Astrocyte of the spinal cord (primary cell): Measurements from ENCODE around the gene PCDHA5.
"Not testable (repeated sequence)": the region's sequence is repeated elsewhere in the genome, so short reads cannot be mapped to it uniquely, and the experiment has no call there.

ENCODE experiments used
- DNase-seq: peaks from one replicate; pipeline ENCODE4 v3.0.0; 2011; ENCODE audit warnings: low read depth, low spot score
- H3K4me3 ChIP-seq: 2 replicates; pipeline ENCODE4 v1.5.1; 2011; ENCODE audit warnings: low read depth, mild to moderate bottlenecking, low read length, moderate library complexity
- in situ Hi-C: cut with HindIII; loops from 2 replicates; pipeline ENCODE4 v1.10.0; 2017; ENCODE audit warnings: low sequenced_read_pairs
- TF ChIP-seq, protein P1 (sequence below): IDR thresholded peaks from 2 replicates; pipeline ENCODE4 v1.5.1; 2012; ENCODE audit warnings: low read depth, mild to moderate bottlenecking, low read length, inconsistent platforms

PCDHA5 gene

DNA sequence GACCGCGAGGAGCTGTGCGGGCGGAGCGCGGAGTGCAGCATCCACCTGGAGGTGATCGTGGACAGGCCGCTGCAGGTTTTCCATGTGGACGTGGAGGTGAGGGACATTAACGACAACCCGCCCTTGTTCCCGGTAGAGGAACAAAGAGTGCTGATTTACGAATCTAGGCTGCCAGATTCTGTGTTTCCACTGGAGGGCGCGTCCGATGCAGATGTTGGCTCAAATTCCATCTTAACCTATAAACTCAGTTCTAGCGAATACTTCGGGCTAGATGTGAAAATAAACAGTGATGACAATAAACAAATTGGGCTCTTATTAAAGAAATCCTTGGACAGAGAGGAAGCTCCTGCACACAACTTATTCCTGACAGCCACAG lies 6.9 kb downstream of the PCDHA5 start:
- TF ChIP-seq, protein P1, sequence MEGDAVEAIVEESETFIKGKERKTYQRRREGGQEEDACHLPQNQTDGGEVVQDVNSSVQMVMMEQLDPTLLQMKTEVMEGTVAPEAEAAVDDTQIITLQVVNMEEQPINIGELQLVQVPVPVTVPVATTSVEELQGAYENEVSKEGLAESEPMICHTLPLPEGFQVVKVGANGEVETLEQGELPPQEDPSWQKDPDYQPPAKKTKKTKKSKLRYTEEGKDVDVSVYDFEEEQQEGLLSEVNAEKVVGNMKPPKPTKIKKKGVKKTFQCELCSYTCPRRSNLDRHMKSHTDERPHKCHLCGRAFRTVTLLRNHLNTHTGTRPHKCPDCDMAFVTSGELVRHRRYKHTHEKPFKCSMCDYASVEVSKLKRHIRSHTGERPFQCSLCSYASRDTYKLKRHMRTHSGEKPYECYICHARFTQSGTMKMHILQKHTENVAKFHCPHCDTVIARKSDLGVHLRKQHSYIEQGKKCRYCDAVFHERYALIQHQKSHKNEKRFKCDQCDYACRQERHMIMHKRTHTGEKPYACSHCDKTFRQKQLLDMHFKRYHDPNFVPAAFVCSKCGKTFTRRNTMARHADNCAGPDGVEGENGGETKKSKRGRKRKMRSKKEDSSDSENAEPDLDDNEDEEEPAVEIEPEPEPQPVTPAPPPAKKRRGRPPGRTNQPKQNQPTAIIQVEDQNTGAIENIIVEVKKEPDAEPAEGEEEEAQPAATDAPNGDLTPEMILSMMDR = no peak
- in situ Hi-C loops = no loop called here
- no peak for DNase-seq
- no peak overlapping the region for H3K4me3 ChIP-seq

DNA sequence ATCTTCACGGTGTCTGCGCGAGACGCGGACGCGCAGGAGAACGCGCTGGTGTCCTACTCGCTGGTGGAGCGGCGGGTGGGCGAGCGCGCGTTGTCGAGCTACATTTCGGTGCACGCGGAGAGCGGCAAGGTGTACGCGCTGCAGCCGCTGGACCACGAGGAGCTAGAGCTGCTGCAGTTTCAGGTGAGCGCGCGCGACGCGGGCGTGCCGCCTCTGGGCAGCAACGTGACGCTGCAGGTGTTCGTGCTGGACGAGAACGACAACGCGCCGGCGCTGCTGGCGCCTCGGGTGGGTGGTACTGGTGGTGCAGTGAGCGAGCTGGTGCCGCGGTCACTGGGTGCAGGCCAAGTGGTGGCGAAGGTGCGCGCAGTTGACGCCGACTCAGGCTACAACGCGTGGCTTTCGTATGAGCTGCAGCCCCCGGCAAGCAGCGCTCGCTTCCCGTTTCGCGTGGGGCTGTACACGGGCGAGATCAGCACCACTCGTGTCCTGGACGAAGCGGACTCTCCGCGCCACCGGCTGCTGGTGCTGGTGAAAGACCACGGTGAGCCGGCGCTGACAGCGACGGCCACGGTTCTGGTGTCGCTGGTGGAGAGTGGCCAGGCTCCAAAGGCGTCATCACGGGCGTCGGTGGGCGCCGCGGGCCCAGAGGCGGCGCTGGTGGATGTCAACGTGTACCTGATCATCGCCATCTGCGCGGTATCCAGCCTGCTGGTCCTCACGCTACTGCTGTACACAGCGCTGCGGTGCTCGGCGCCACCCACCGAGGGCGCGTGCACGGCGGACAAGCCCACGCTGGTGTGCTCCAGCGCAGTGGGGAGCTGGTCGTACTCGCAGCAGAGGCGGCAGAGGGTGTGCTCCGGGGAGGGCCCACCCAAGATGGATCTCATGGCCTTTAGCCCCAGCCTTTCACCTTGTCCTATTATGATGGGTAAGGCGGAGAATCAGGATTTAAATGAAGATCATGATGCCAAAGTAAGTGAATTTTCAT lies 8.4 kb downstream of the PCDHA5 start:
- in situ Hi-C loops, H3K4me3 ChIP-seq, DNase-seq: not testable (repeated sequence)

DNA sequence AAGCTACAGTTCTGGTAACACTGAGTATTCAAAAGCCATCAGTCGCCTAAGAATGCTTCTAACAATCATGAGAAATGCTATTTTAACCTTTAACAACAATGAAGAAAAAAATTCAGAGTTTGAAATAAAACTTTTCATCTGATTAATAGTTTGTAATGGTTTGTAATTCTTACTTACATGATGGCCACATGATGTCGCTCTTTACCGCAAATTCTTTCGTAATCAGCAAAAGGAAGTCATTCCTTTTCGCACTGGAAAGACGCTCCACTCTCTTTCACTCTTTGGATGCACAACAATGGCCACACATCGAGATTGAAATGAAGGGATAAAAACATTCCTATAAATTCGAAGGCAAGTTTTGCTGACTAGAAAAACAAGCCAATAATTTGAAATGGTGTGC lies 12.6 kb downstream of the PCDHA5 start, which contains the start of gene PCDHA7:
Gene PCDHA7, plus strand, starts transcription at position 277 of the 400 bp plus-strand sequence. Its CDS starts 115 bp downstream, at position 392.
- no peak within 1 kb of the TSS for H3K4me3 ChIP-seq
- TF ChIP-seq, protein P1 = no peak
- peak; percentile 7 for DNase-seq
- in situ Hi-C loops = no loop called here

DNA sequence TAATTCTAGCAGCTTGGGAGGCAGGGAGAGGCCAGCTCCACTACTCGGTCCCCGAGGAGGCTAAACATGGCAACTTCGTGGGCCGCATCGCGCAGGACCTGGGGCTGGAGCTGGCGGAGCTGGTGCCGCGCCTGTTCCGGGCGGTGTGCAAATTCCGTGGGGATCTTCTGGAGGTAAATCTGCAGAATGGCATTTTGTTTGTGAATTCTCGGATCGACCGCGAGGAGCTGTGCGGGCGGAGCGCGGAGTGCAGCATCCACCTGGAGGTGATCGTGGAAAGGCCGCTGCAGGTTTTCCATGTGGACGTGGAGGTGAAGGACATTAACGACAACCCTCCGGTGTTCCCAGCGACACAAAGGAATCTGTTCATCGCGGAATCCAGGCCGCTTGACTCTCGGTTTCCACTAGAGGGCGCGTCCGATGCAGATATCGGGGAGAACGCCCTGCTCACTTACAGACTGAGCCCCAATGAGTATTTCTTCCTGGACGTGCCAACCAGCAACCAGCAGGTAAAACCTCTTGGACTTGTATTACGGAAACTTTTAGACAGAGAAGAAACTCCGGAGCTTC lies 13.1 kb downstream of the PCDHA5 start:
- in situ Hi-C loops, H3K4me3 ChIP-seq, DNase-seq: not testable (repeated sequence)

DNA sequence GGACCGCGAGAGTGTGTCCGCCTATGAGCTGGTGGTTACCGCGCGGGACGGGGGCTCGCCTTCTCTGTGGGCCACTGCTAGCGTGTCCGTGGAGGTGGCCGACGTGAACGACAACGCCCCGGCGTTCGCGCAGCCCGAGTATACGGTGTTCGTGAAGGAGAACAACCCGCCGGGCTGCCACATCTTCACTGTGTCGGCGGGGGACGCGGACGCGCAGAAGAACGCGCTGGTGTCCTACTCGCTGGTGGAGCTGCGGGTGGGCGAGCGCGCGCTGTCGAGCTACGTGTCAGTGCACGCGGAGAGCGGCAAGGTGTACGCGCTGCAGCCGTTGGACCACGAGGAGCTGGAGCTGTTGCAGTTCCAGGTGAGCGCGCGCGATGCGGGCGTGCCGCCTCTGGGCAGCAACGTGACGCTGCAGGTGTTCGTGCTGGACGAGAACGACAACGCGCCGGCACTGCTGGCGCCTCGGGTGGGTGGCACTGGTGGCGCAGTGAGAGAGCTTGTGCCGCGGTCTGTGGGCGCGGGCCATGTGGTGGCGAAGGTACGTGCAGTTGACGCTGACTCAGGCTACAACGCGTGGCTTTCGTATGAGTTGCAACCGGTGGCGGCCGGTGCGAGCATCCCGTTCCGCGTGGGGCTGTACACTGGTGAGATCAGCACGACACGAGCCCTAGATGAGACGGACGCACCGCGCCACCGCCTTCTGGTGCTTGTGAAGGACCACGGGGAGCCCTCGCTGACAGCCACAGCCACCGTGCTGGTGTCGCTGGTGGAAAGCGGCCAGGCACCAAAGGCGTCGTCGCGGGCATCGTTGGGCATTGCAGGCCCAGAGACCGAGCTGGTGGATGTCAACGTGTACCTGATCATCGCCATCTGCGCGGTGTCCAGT lies 14.5 kb downstream of the PCDHA5 start:
- H3K4me3 ChIP-seq = no peak overlapping the region
- in situ Hi-C loops = no loop called here
- DNase-seq = no peak
- TF ChIP-seq, protein P1 = no peak

DNA sequence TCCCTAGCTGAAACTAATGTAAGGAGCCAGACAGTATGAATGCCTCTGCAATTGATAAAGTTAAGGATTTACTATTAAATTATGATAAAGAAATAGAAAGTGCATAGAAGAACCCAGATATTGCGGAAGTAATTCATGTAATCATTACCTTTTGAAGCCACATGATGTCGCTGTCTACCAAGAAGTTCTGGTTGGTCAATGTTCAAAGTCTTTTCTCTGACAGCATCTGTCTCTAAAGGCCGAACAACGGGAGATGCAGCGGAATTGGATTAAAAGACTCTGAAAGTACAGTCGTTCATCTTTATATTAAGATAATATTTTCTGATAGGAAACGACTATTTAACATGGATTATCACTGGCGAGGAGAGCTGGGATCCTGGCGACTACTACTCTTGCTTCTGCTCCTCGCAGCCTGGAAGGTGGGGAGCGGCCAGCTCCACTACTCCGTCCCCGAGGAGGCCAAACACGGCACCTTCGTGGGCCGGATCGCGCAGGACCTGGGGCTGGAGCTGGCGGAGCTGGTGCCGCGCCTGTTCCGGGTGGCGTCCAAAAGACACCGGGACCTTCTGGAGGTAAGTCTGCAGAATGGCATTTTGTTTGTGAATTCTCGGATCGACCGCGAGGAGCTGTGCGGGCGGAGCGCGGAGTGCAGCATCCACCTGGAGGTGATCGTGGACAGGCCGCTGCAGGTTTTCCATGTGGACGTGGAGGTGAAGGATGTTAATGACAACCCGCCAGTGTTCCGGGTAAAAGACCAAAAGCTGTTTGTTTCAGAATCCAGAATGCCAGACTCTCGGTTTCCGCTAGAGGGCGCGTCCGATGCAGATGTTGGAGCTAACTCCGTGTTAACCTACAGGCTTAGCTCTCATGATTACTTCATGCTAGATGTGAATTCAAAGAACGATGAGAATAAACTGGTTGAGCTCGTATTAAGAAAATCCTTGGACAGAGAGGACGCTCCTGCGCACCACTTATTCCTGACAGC lies 19.9 kb downstream of the PCDHA5 start, which contains the start of gene PCDHA8:
Gene PCDHA8, plus strand, starts transcription at position 210 of the 985 bp plus-strand sequence. Its CDS starts 135 bp downstream, at position 345.
- in situ Hi-C loops = no loop called here
- H3K4me3 ChIP-seq = no peak within 1 kb of the TSS
- no peak for DNase-seq
- TF ChIP-seq, protein P1 = peak; percentile 21
